HepG2 (cell line): ENCODE measurements around the gene RRAD. TPM values are rescaled to one million over a fixed set of nuclear protein-coding genes. Genes with fewer than 3 reads are reported as not detected.

Experiments used
- CBX5 ChIP-seq: sonication (generic); formaldehyde crosslinking; IDR thresholded peaks from 2 replicates; pipeline ENCODE4 v1.4.0; 2020; ENCODE audit warnings: missing genetic modification reagents, borderline replicate concordance
- CREM ChIP-seq, 2 experiments: sonication (generic) in 1 of 2; formaldehyde crosslinking in 1 of 2; IDR thresholded peaks; 2 replicates each; pipeline versions ENCODE4 v1.4.0 to v1.6.1; 2016 to 2020; ENCODE audit warnings: antibody characterized with exemption in 1 of 2, mild to moderate bottlenecking in 1 of 2, missing genetic modification reagents in 1 of 2
- KLF15 ChIP-seq: sonication (generic); formaldehyde crosslinking; IDR thresholded peaks from 2 replicates; pipeline ENCODE4 v1.8.1; 2023; ENCODE audit warnings: borderline replicate concordance, mild to moderate bottlenecking, inconsistent platforms, missing genetic modification reagents, mixed read lengths
- NFE2 ChIP-seq: sonication (generic); formaldehyde crosslinking; IDR thresholded peaks from 2 replicates; pipeline ENCODE4 v1.4.0; 2020; ENCODE audit warnings: missing genetic modification reagents
- NFKBIZ ChIP-seq: IDR thresholded peaks from 2 replicates; pipeline ENCODE4 v1.6.1; 2018; ENCODE audit warnings: missing genetic modification reagents, missing compliant biosample characterization
- PAF1 ChIP-seq: IDR thresholded peaks from 2 replicates; pipeline ENCODE4 v1.6.1; 2016; ENCODE audit warnings: missing genetic modification reagents, missing compliant biosample characterization
- SIN3B ChIP-seq: fragments of 150-350 bp; IDR thresholded peaks from 2 replicates; pipeline ENCODE4 v1.6.1; 2014; ENCODE audit warnings: low read length
- SNAPC2 ChIP-seq: sonication (generic); formaldehyde crosslinking; IDR thresholded peaks from 2 replicates; pipeline ENCODE4 v1.8.1; 2022; ENCODE audit warnings: mild to moderate bottlenecking, missing genetic modification reagents
- TBP ChIP-seq: sonication (generic); formaldehyde crosslinking; IDR thresholded peaks from 2 replicates; pipeline ENCODE4 v1.5.0; 2020; ENCODE audit warnings: missing genetic modification reagents
- TEAD2 ChIP-seq: sonication (generic); formaldehyde crosslinking; IDR thresholded peaks from 2 replicates; pipeline ENCODE4 v1.9.0; 2021; ENCODE audit warnings: missing genetic modification reagents
- TMF1 ChIP-seq: sonication (generic); formaldehyde crosslinking; IDR thresholded peaks from 2 replicates; pipeline ENCODE4 v1.8.1; 2022; ENCODE audit warnings: low read depth, missing genetic modification reagents
- ZKSCAN1 ChIP-seq: fragments of 150-350 bp; IDR thresholded peaks from 2 replicates; pipeline ENCODE4 v1.6.1; 2014; ENCODE audit warnings: low read length
- ZNF343 ChIP-seq: sonication (generic); formaldehyde crosslinking; IDR thresholded peaks from 2 replicates; pipeline ENCODE4 v1.4.0; 2020; ENCODE audit warnings: mild to moderate bottlenecking, missing genetic modification reagents
- ZNF543 ChIP-seq: sonication (generic); formaldehyde crosslinking; IDR thresholded peaks from 2 replicates; pipeline ENCODE4 v1.4.0; 2020; ENCODE audit warnings: mild to moderate bottlenecking, missing genetic modification reagents
- ZNF761 ChIP-seq: sonication (generic); formaldehyde crosslinking; conservative IDR thresholded peaks from 2 replicates; pipeline ENCODE4 v1.4.0; 2020; ENCODE audit warnings: mild to moderate bottlenecking, missing genetic modification reagents
- ZSCAN31 ChIP-seq: sonication (generic); formaldehyde crosslinking; IDR thresholded peaks from 2 replicates; pipeline ENCODE4 v1.5.0; 2020; ENCODE audit warnings: low read depth, mild to moderate bottlenecking, missing genetic modification reagents
- polyA plus RNA-seq, 8 experiments: library from polyadenylated mRNA; depleted of rRNA in 3 of 8; stranded (reverse) in 7 of 8; unstranded in 1 of 8; fragments of >200 nt; fragmentation: Illumina TruSeq in 4 of 8; extraction: Trizol in 4 of 8; gene quantifications; 2 replicates each; pipeline versions ENCODE4 v1.2.1 to v1.2.3, GENCODE V29; 2011 to 2016; ENCODE audit warnings: low read depth in 4 of 8, missing spikeins in 1 of 8, mixed read lengths in 1 of 8; ENCODE audit not compliant: insufficient read depth in 1 of 8
- total RNA-seq, 5 experiments: library from RNA; depleted of rRNA; stranded (reverse); fragments of >200 nt; fragmentation: Illumina TruSeq; extraction: Trizol; gene quantifications; 2 replicates each; pipeline ENCODE4 v1.2.3, GENCODE V29; 2016; ENCODE audit warnings: low read depth in 1 of 5
- TF ChIP-seq, protein P1 (sequence below): sonication (generic); formaldehyde crosslinking; IDR thresholded peaks from 2 replicates; pipeline ENCODE4 v1.4.0; 2020; ENCODE audit warnings: missing genetic modification reagents, borderline replicate concordance
- TF ChIP-seq, protein P2 (sequence below): sonication (generic); formaldehyde crosslinking; IDR thresholded peaks from 2 replicates; pipeline ENCODE4 v1.4.0; 2020; ENCODE audit warnings: missing genetic modification reagents; ENCODE audit errors: not compliant biosample characterization
- TF ChIP-seq, protein P3 (sequence below): sonication (generic); formaldehyde crosslinking; IDR thresholded peaks from 2 replicates; pipeline ENCODE4 v1.9.0; 2021; ENCODE audit warnings: missing genetic modification reagents, mild to moderate bottlenecking, borderline replicate concordance
- TF ChIP-seq, protein P4 (sequence below): sonication (generic); formaldehyde crosslinking; IDR thresholded peaks from 2 replicates; pipeline ENCODE4 v1.8.0; 2022; ENCODE audit warnings: missing genetic modification reagents, mild to moderate bottlenecking, moderate library complexity, borderline replicate concordance
- TF ChIP-seq, protein P5 (sequence below): IDR thresholded peaks from 2 replicates; pipeline ENCODE4 v1.6.1; 2018; ENCODE audit warnings: missing genetic modification reagents, mild to moderate bottlenecking, missing compliant biosample characterization

RRAD gene
- total and polyA plus RNA-seq, 2 of the 13 experiments (the other 11 are each of a cell fraction or from before 2014, with no cell fraction given), result 0.80 to 1.1 TPM

DNA sequence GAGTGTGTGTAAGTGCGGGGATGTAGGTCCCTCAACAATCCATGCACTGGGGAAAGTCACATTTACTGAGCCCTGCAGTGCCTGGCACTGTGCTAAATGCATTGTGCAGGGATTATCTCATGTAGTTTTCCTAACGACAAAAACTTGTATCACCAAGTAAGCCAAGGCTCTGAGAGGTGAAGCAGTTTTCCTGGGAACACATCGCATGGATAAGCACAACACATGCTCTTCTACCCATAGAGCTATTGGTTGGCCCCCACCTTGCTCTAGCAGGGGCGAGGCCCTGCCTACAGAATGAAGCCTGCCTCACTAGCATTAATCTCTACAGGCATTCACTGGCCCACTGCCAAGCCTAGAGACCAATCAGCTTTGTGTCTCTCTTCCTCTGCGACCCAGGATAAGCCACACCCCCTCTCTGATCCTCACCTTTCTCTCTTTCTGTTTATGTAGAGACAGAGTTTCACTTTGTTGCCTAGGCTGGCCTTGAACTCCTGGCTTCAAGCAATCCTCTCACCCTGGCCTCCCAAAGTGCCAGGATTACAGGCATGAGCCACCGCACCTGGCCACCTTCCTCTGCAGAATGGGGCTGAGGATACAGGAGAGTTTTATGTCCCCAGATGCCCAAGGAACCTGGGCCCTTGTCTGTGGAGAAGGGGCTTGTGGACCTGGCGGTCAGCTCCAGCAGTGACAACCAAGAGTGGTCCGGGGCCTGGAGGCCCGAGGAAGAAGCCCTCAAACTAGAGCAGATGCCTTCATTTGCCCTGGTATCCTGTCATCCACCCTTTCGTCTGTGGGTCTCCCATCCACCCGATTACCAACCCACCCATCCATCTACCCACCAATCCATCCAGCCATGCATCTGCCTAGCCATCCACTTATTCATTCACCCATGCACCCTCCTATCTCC lies 19.4 kb downstream of the RRAD start (continued):
- TF ChIP-seq, protein P1, sequence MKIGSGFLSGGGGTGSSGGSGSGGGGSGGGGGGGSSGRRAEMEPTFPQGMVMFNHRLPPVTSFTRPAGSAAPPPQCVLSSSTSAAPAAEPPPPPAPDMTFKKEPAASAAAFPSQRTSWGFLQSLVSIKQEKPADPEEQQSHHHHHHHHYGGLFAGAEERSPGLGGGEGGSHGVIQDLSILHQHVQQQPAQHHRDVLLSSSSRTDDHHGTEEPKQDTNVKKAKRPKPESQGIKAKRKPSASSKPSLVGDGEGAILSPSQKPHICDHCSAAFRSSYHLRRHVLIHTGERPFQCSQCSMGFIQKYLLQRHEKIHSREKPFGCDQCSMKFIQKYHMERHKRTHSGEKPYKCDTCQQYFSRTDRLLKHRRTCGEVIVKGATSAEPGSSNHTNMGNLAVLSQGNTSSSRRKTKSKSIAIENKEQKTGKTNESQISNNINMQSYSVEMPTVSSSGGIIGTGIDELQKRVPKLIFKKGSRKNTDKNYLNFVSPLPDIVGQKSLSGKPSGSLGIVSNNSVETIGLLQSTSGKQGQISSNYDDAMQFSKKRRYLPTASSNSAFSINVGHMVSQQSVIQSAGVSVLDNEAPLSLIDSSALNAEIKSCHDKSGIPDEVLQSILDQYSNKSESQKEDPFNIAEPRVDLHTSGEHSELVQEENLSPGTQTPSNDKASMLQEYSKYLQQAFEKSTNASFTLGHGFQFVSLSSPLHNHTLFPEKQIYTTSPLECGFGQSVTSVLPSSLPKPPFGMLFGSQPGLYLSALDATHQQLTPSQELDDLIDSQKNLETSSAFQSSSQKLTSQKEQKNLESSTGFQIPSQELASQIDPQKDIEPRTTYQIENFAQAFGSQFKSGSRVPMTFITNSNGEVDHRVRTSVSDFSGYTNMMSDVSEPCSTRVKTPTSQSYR (CRISPR knock-in tag), result peak; percentile 59
- TF ChIP-seq NFE2 (no peak), SNAPC2 (CRISPR knock-in tag) (no peak; the same call in 1 of the 2 replicates), ZNF343 (CRISPR knock-in tag) (0 out of 2 replicates have a peak, but pooled peaks have one; percentile 20), NFKBIZ (CRISPR knock-in tag) (no peak), PAF1 (CRISPR knock-in tag) (no peak), KLF15 (CRISPR knock-in tag) (no peak), CBX5 (CRISPR knock-in tag) (peak; percentile 48; the same call in 1 of the 2 replicates), SIN3B (no peak), ZSCAN31 (CRISPR knock-in tag) (no peak; the same call in 1 of the 2 replicates), ZNF761 (CRISPR knock-in tag) (no peak; the same call in 1 of the 2 replicates), TMF1 (CRISPR knock-in tag) (no peak), CREM (IDR thresholded peaks at IDR 0.05) (peak; percentile 22; the same call in 1 of the 2 replicates), CREM (CRISPR knock-in tag; IDR thresholded peaks at IDR 0.05) (no peak), ZNF543 (CRISPR knock-in tag) (no peak), TBP (CRISPR knock-in tag) (0 out of 2 replicates have a peak, but pooled peaks have one; percentile 33), TEAD2 (no peak), ZKSCAN1 (no peak)
- TF ChIP-seq, protein P2, sequence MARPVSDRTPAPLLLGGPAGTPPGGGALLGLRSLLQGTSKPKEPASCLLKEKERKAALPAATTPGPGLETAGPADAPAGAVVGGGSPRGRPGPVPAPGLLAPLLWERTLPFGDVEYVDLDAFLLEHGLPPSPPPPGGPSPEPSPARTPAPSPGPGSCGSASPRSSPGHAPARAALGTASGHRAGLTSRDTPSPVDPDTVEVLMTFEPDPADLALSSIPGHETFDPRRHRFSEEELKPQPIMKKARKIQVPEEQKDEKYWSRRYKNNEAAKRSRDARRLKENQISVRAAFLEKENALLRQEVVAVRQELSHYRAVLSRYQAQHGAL (CRISPR knock-in tag), result no peak
- TF ChIP-seq, protein P3, sequence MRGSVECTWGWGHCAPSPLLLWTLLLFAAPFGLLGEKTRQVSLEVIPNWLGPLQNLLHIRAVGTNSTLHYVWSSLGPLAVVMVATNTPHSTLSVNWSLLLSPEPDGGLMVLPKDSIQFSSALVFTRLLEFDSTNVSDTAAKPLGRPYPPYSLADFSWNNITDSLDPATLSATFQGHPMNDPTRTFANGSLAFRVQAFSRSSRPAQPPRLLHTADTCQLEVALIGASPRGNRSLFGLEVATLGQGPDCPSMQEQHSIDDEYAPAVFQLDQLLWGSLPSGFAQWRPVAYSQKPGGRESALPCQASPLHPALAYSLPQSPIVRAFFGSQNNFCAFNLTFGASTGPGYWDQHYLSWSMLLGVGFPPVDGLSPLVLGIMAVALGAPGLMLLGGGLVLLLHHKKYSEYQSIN (CRISPR knock-in tag), result no peak
- TF ChIP-seq, protein P4, sequence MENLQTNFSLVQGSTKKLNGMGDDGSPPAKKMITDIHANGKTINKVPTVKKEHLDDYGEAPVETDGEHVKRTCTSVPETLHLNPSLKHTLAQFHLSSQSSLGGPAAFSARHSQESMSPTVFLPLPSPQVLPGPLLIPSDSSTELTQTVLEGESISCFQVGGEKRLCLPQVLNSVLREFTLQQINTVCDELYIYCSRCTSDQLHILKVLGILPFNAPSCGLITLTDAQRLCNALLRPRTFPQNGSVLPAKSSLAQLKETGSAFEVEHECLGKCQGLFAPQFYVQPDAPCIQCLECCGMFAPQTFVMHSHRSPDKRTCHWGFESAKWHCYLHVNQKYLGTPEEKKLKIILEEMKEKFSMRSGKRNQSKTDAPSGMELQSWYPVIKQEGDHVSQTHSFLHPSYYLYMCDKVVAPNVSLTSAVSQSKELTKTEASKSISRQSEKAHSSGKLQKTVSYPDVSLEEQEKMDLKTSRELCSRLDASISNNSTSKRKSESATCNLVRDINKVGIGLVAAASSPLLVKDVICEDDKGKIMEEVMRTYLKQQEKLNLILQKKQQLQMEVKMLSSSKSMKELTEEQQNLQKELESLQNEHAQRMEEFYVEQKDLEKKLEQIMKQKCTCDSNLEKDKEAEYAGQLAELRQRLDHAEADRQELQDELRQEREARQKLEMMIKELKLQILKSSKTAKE (CRISPR knock-in tag), result peak; percentile 49; the same call in 1 of the 2 replicates
- TF ChIP-seq, protein P5, sequence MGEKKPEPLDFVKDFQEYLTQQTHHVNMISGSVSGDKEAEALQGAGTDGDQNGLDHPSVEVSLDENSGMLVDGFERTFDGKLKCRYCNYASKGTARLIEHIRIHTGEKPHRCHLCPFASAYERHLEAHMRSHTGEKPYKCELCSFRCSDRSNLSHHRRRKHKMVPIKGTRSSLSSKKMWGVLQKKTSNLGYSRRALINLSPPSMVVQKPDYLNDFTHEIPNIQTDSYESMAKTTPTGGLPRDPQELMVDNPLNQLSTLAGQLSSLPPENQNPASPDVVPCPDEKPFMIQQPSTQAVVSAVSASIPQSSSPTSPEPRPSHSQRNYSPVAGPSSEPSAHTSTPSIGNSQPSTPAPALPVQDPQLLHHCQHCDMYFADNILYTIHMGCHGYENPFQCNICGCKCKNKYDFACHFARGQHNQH, result peak; percentile 74
